Mesenchymal stem cell (in vitro differentiated cells and primary cell): ENCODE results near the gene EFCAB6.

Experiments
- DNase-seq: peaks from one replicate; pipeline ENCODE4 v3.0.0-alpha.2; 2013
- H2AFZ ChIP-seq: one replicate; pipeline ENCODE4 v1.6.1; 2013; ENCODE audit warnings: low read depth, mild to moderate bottlenecking, control low read depth, inconsistent platforms, low read length, moderate library complexity
- H2AK5ac ChIP-seq: 2 replicates; pipeline ENCODE4 v1.6.1; 2013; ENCODE audit warnings: low read length, moderate library complexity, mild to moderate bottlenecking, inconsistent platforms; ENCODE audit not compliant: severe bottlenecking
- H2BK120ac ChIP-seq: one replicate; pipeline ENCODE4 v1.6.1; 2013; ENCODE audit warnings: low read depth, mild to moderate bottlenecking, inconsistent platforms, low read length, moderate library complexity
- H2BK12ac ChIP-seq, 2 experiments: one replicate each; pipeline ENCODE4 v1.6.1; 2013; ENCODE audit warnings: inconsistent platforms in 2 of 2, low read length in 2 of 2, mild to moderate bottlenecking in 2 of 2, moderate library complexity in 2 of 2, control low read depth in 1 of 2
- H2BK15ac ChIP-seq: one replicate; pipeline ENCODE4 v1.6.1; 2013; ENCODE audit warnings: mild to moderate bottlenecking, low read depth, inconsistent platforms; ENCODE audit not compliant: poor library complexity, severe bottlenecking
- H2BK5ac ChIP-seq: 2 replicates; pipeline ENCODE4 v1.6.1; 2013; ENCODE audit warnings: low read depth, mild to moderate bottlenecking, low read length, control low read depth, inconsistent platforms; ENCODE audit not compliant: poor library complexity, severe bottlenecking
- H3K14ac ChIP-seq, 2 experiments: one replicate each; pipeline ENCODE4 v1.6.1; 2013; ENCODE audit warnings: inconsistent platforms in 2 of 2, low read length in 2 of 2, control low read depth in 1 of 2, mild to moderate bottlenecking in 1 of 2, moderate library complexity in 1 of 2
- H3K18ac ChIP-seq, 2 experiments: one replicate each; pipeline ENCODE4 v1.6.1; 2013; ENCODE audit warnings: inconsistent platforms in 2 of 2, low read length in 2 of 2, control low read depth in 1 of 2, low read depth in 1 of 2, mild to moderate bottlenecking in 1 of 2
- H3K23ac ChIP-seq, 2 experiments: one replicate each; pipeline ENCODE4 v1.6.1; 2013; ENCODE audit warnings: inconsistent platforms in 2 of 2, low read length in 2 of 2, mild to moderate bottlenecking in 2 of 2, moderate library complexity in 2 of 2, control low read depth in 1 of 2
- H3K27ac ChIP-seq: 2 replicates; pipeline ENCODE4 v1.5.1; 2013; ENCODE audit warnings: mild to moderate bottlenecking, moderate library complexity, low read length, control low read depth, inconsistent platforms; ENCODE audit not compliant: poor library complexity, severe bottlenecking
- H3K27me3 ChIP-seq, 2 experiments: 2 replicates each; pipeline versions ENCODE4 v1.6.1 to v1.7.0; 2013; ENCODE audit warnings: low read length in 2 of 2, mild to moderate bottlenecking in 2 of 2, moderate library complexity in 2 of 2, control low read depth in 1 of 2, inconsistent platforms in 1 of 2; ENCODE audit not compliant: control insufficient read depth in 1 of 2, insufficient read depth in 1 of 2
- H3K36me3 ChIP-seq, 2 experiments: 2 replicates each; pipeline versions ENCODE4 v1.6.1 to v1.7.0; 2013; ENCODE audit warnings: low read length in 2 of 2, control low read depth in 1 of 2, inconsistent platforms in 1 of 2, low read depth in 1 of 2, mild to moderate bottlenecking in 1 of 2; ENCODE audit not compliant: insufficient read depth in 2 of 2, control insufficient read depth in 1 of 2
- H3K4ac ChIP-seq, 2 experiments: one replicate each; pipeline ENCODE4 v1.6.1; 2013; ENCODE audit warnings: inconsistent platforms in 2 of 2, low read length in 2 of 2, mild to moderate bottlenecking in 2 of 2, moderate library complexity in 2 of 2, control low read depth in 1 of 2, low read depth in 1 of 2
- H3K4me1 ChIP-seq: 2 replicates; pipeline ENCODE4 v1.6.1; 2013; ENCODE audit warnings: low read depth, low read length, control low read depth; ENCODE audit not compliant: control insufficient read depth, insufficient read depth
- H3K4me2 ChIP-seq: 2 replicates; pipeline ENCODE4 v1.6.1; 2013; ENCODE audit warnings: low read length, mild to moderate bottlenecking, inconsistent platforms; ENCODE audit not compliant: poor library complexity, severe bottlenecking
- H3K4me3 ChIP-seq, 2 experiments: 2 replicates each; pipeline versions ENCODE4 v1.5.1 to v1.7.0; 2013; ENCODE audit warnings: low read length in 2 of 2, mild to moderate bottlenecking in 2 of 2, control low read depth in 1 of 2, low read depth in 1 of 2; ENCODE audit not compliant: insufficient read depth in 1 of 2
- H3K79me1 ChIP-seq: replicated peaks from 2 replicates; pipeline ENCODE4 v1.6.1; 2013; ENCODE audit warnings: mild to moderate bottlenecking, control low read depth, low read length, inconsistent platforms; ENCODE audit not compliant: poor library complexity, severe bottlenecking
- H3K9ac ChIP-seq: 2 replicates; pipeline ENCODE4 v1.7.0; 2013; ENCODE audit warnings: mild to moderate bottlenecking, low read length, moderate library complexity
- H3K9me3 ChIP-seq: 2 replicates; pipeline ENCODE4 v1.7.0; 2013; ENCODE audit warnings: mild to moderate bottlenecking, low read length; ENCODE audit not compliant: control insufficient read depth
- H4K8ac ChIP-seq: one replicate; pipeline ENCODE4 v1.6.1; 2013; ENCODE audit warnings: inconsistent platforms, mild to moderate bottlenecking, low read length, moderate library complexity
- H4K91ac ChIP-seq: one replicate; pipeline ENCODE4 v1.6.1; 2013; ENCODE audit warnings: mild to moderate bottlenecking, low read length, inconsistent platforms
- WGBS: methylation state at CpG from one replicate; pipeline ENCODE4 v1.1.7; 2013; ENCODE audit warnings: mixed read lengths; 5-methylcytosine and 5-hydroxymethylcytosine counted together

The EFCAB6 gene

GRCh38 chr22:43501878-43502277 is 310.2 kb downstream of the EFCAB6 start:
- WGBS: 67% methylated on average over 11 of the region's 11 CpGs
- H3K4me1 ChIP-seq: no peaks in the 10 kb centered on the region

GRCh38 chr22:43500792-43501785 is 311.0 kb downstream of the EFCAB6 start:
- Histone ChIP-seq H3K9me3 (no peaks in the 10 kb centered on the region), H3K4me3 (no peak overlapping the region), H4K91ac (no peak overlapping the region), H2AK5ac (no peak overlapping the region), H3K79me1 (no peaks in the 10 kb centered on the region), H3K18ac (no peak overlapping the region), H3K23ac (no peak overlapping the region), H2BK5ac (no peak overlapping the region), H3K36me3 (no peaks in the 10 kb centered on the region), H2BK12ac (no peak overlapping the region), H2BK15ac (no peak overlapping the region), H3K27ac (no peak overlapping the region), H3K4ac (no peak overlapping the region), H2BK120ac (no peak overlapping the region), H3K9ac (no peak overlapping the region), H3K4me2 (no peak overlapping the region), H4K8ac (no peak overlapping the region), H2AFZ (no peak overlapping the region), H3K27me3 (no peaks in the 10 kb centered on the region), H3K14ac (no peak overlapping the region), H3K4me1 (no peaks in the 10 kb centered on the region)
- no peak for DNase-seq
- 86% methylated on average over 22 of the region's 22 CpGs for WGBS

More at GRCh38 chr22:43501878-43502277, 310.2 kb downstream of the EFCAB6 start:
- H2AK5ac ChIP-seq: no peak overlapping the region
- no peak overlapping the region for H2BK5ac ChIP-seq
- no peak overlapping the region for H4K8ac ChIP-seq
- no peak overlapping the region for H3K27ac ChIP-seq
- no peak overlapping the region for H3K4me2 ChIP-seq
- no peaks in the 10 kb centered on the region for H3K27me3 ChIP-seq
- no peak overlapping the region for H2BK15ac ChIP-seq
- H3K9me3 ChIP-seq: no peaks in the 10 kb centered on the region
- no peak overlapping the region for H3K9ac ChIP-seq
- no peak overlapping the region for H3K4me3 ChIP-seq
- H3K79me1 ChIP-seq: no peaks in the 10 kb centered on the region
- H2BK12ac ChIP-seq: no peak overlapping the region
- no peak overlapping the region for H4K91ac ChIP-seq
- no peak overlapping the region for H3K23ac ChIP-seq
- no peak overlapping the region for H2AFZ ChIP-seq
- no peak for DNase-seq
- H2BK120ac ChIP-seq: no peak overlapping the region
- no peaks in the 10 kb centered on the region for H3K36me3 ChIP-seq
- no peak overlapping the region for H3K4ac ChIP-seq
- H3K18ac ChIP-seq: no peak overlapping the region
- no peak overlapping the region for H3K14ac ChIP-seq

- Histone ChIP-seq H3K4me3 (no peak overlapping the region), H2AFZ (no peak overlapping the region), H4K8ac (no peak overlapping the region), H2BK12ac (no peak overlapping the region), H2BK15ac (no peak overlapping the region), H3K23ac (no peak overlapping the region), H2AK5ac (no peak overlapping the region), H3K14ac (no peak overlapping the region), H3K9me3 (no peaks in the 10 kb centered on the region), H3K18ac (no peak overlapping the region), H3K27ac (no peak overlapping the region), H2BK5ac (no peak overlapping the region), H3K4me2 (no peak overlapping the region), H3K27me3 (no peaks in the 10 kb centered on the region), H2BK120ac (no peak overlapping the region), H3K36me3 (no peaks in the 10 kb centered on the region), H3K9ac (no peak overlapping the region), H3K79me1 (no peaks in the 10 kb centered on the region), H4K91ac (no peak overlapping the region), H3K4ac (no peak overlapping the region), H3K4me1 (no peaks in the 10 kb centered on the region)
- no peak for DNase-seq
- WGBS: 96% methylated on average over 1 of the region's 1 CpG
Measured at GRCh38 chr22:43498856-43499253, 313.2 kb downstream of the EFCAB6 start.

- Histone ChIP-seq H4K8ac (no peak overlapping the region), H4K91ac (no peak overlapping the region), H3K79me1 (no peaks in the 10 kb centered on the region), H2AFZ (no peak overlapping the region), H3K36me3 (no peaks in the 10 kb centered on the region), H3K27me3 (no peaks in the 10 kb centered on the region), H3K4ac (no peak overlapping the region), H2AK5ac (no peak overlapping the region), H3K9me3 (no peaks in the 10 kb centered on the region), H2BK5ac (no peak overlapping the region), H3K9ac (no peak overlapping the region), H3K4me3 (no peak overlapping the region), H3K27ac (no peak overlapping the region), H2BK15ac (no peak overlapping the region), H3K4me1 (no peaks in the 10 kb centered on the region), H3K18ac (no peak overlapping the region), H2BK120ac (no peak overlapping the region), H3K23ac (no peak overlapping the region), H3K14ac (no peak overlapping the region), H3K4me2 (no peak overlapping the region), H2BK12ac (no peak overlapping the region)
- 79% methylated on average over 16 of the region's 16 CpGs for whole genome bisulfite sequencing
- no peak for DNase-seq
Measured at GRCh38 chr22:43497956-43498855, 313.9 kb downstream of the EFCAB6 start.
